Renal pelvis (tissue), 4 donors: Measurements from ENCODE around the gene OR2A5. TPM values are rescaled to one million over a fixed set of nuclear protein-coding genes. Genes with fewer than 3 reads are reported as not detected.
"Not testable (repeated sequence)": the region's sequence is repeated elsewhere in the genome, so short reads cannot be mapped to it uniquely, and the experiment has no call there.

Experiments
- DNase-seq: peaks from one replicate; pipeline ENCODE4 v3.0.0-alpha.2; 2013
- polyA plus RNA-seq, 3 donors: library from polyadenylated mRNA; unstranded; fragments of 120-200 nt; gene quantifications; one replicate each; pipeline ENCODE4 v1.2.1, GENCODE V29; 2013; ENCODE audit not compliant: insufficient read length in 3 of 3

The OR2A5 gene
- polyA plus RNA-seq, 3 donors = 0.25 to 0.36 TPM; not detected in 1

GRCh38 chr7:144032985-144033709 is 15.6 kb upstream of the OR2A5 start:
- DNase-seq = no peak

- DNase-seq = no peak
These were observed 13.4 kb upstream of the OR2A5 start for GRCh38 chr7:144035385-144035784.

DNA sequence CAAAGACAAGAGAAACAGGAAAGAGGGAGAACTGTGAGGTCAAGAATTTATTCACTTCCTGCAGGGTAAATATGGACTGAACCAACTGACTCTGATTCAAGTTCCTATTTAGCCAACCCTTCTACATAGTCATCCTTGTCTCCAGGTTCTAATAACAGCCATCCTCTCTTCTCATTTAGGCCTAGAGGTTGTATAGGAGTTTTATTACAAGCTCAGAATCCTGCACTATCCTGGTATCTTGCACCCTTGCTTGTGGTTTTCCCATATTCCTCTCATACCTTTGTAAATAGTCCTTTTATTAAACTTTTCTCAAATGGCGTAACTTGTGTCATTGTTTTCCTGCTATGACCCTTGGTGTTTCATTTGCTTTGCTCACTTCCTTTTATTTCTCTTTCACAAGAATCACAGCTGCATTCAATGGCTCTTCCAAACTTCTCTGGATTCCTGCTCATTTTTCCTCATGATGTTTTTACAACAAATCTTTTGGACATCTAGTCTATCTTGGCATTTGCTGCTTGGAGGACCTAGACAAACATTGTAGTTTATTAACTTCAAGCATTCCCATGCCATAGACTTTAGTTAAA is 12.4 kb upstream of the OR2A5 start:
- no peak for DNase-seq

DNA sequence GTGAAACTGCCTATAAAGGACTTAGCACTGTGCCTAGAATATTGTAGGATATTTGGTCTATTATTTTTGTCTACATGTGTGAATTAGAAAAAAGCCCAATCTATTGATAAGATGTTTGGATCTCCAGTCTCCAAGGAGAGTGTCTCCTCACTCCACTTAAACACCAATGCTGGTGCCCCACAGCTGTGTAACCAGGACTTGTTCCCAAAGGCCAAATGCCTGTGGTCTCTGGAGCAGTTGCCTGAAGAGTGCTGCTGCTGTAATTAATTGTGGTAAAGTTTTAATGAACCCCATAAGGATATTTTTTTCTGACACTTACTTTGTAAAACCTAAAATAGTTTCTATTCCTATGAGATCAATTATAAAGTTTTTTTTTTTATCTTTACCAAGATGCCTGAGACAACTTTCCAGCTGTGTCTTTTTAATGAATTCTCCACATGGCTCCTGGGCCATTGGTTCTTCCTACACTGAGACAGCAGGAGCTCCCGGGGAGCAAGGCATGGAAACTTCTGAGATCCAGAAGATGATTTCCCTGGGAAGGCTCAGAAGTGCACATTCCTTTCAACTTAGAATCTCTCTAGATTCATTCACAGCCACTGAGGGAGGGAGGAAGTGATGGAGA is 11.2 kb upstream of the OR2A5 start:
- no peak for DNase-seq

GRCh38 chr7:144038887-144039286 is 9.9 kb upstream of the OR2A5 start:
- no peak for DNase-seq

DNA sequence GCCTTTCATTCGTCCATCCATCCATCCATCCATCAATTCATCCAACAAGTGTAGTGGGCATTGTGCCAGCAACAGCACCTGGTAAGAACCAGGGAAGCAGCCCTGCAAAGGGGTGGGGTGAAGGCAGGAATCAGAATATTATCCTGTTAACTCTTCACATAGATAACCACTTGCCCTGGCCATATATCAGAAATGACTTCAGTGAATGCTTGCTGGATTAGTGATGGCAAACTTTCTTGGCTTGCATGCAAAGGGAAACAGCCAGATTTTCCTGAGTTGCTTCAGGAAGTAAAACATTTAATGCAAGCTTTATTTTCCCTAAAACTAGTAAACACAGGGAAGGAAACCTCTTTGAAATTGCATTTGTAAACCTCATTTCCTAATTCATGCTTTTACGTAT is 743 bp downstream of the OR2A5 start:
- no peak for DNase-seq

DNA sequence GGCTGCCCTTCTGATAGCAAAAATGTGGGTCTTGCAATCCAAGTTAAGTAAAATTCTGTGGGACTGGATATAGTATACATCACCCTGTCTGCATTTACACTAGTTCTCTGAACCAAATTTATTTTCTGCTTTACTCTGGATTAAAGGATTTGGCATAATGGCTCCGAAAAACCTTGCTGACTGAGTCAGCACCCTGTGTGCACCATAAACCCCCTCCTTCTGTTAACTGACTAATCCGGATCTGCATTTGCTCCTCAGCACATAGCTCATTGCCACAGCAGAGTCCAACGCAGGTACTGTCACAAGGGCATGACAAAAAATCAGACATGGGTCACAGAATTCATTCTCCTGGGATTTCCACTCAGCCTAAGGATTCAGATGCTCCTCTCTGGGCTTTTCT is 1.3 kb downstream of the OR2A5 start:
- DNase-seq = no peak

DNA sequence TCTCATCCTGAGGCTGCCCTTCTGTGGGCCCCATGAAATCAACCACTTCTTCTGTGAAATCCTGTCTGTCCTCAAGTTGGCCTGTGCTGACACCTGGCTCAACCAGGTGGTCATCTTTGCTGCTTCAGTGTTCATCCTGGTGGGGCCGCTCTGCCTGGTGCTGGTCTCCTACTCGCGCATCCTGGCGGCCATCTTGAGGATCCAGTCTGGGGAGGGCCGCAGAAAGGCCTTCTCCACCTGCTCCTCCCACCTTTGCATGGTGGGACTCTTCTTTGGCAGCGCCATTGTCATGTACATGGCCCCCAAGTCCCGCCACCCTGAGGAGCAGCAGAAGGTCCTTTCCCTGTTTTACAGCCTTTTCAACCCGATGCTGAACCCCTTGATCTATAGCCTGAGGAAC is 2.1 kb downstream of the OR2A5 start:
- not testable (repeated sequence) for DNase-seq

DNA sequence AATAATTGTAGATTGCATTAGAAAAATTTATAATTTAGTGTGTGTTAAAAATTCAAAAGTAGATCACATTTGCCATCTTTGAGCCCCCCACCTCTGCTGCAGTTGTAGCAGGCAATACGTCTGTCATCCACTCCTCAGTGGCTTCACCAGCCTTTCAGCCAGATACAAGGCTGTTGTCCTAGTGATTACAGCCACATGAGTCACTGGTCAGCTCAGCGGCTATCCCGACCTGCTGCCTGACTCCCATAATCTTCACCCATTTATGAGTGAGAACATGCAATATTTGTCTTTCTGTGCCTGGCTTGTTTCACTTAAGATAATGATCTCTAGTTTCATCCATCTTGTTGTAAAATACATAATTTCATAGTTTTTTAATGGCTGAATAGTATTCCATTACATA is 9.2 kb downstream of the OR2A5 start:
- DNase-seq = no peak

- DNase-seq = no peak
These were observed 15.0 kb downstream of the OR2A5 start for GRCh38 chr7:144063710-144064109.

- no peak for DNase-seq
These were observed 20.8 kb downstream of the OR2A5 start, which contains the start of gene OR2A25 for GRCh38 chr7:144069511-144069910. OR2A25 (plus strand) TSS chr7:144069811; CDS start chr7:144074220, 4,409 bp downstream.

- no peak for DNase-seq
These were observed 21.2 kb downstream of the OR2A5 start for GRCh38 chr7:144069953-144070352.

- no peak for DNase-seq
These were observed 25.6 kb downstream of the OR2A5 start for GRCh38 chr7:144074374-144074773.

DNA sequence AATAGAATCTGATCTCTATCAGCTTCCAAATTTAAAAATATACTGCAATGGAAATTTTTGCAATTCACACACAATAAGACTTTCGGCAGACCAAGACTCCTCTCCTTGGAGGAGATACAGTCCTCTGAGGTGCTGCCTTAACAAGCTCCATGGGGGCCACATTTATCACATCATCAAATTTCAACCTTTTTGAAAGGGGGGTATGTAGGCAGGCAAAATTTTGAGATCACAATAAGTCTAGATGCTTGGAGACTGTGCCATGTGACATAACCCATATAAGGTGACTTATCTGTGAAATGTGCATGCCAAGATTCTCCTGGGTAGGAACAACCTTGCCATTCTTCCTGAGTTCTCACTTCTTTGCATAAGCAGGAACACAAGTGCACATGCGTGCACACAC is 37.2 kb downstream of the OR2A5 start, which contains the start of gene OR2A12:
Gene OR2A12, plus strand, starts transcription at position 301 of the 400 bp plus-strand sequence. CDS start 8,830 bp downstream, outside the sequence.
- DNase-seq = no peak

DNA sequence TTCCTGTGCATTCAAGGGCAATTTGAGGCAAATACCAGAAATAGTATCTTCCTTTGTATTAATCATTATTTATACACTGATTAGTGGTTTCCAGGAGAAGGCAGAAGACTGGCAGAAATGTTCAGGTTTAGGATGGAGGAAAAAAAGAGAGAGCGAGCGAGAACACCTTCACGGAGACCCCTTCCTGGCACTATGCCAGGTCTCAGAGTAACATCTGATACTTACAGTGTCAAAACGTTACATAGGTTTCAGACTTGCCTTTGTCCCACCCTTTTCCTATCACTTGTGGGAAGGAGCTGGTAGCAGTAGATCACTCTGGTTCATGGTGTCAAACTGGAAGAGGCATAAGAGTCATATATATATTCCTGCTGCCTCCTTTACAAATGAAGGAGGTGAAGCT is 38.0 kb downstream of the OR2A5 start:
- DNase-seq = no peak

- no peak for DNase-seq
These were observed 38.5 kb downstream of the OR2A5 start for GRCh38 chr7:144087230-144087629.

- DNase-seq = no peak
These were observed 41.9 kb downstream of the OR2A5 start for GRCh38 chr7:144090667-144091066.

- DNase-seq = no peak
These were observed 50.0 kb downstream of the OR2A5 start for GRCh38 chr7:144098776-144099175.

- DNase-seq = no peak
These were observed 51.9 kb downstream of the OR2A5 start for GRCh38 chr7:144100607-144101006.

- DNase-seq = no peak
These were observed 53.3 kb downstream of the OR2A5 start for GRCh38 chr7:144102041-144102440.

- DNase-seq = no peak
These were observed 56.5 kb downstream of the OR2A5 start for GRCh38 chr7:144105211-144105610.
